ENCODE measurements around the gene SLIT1.

SLIT1 gene

GRCh38 chr10:97165499-97165898 lies 20.3 kb downstream of the SLIT1 start:
- Histone ChIP-seq H3K9ac (ENCODE audit: low read length) (no peak overlapping the region), H3K4me2 (ENCODE audit: low read depth, low read length, poor library complexity, severe bottlenecking) (no peak overlapping the region), H3K4me3 (ENCODE audit: insufficient read depth, low read length, poor library complexity, severe bottlenecking) (no peak overlapping the region), H3K79me2 (ENCODE audit: insufficient read depth, low read length) (no peaks in the 10 kb centered on the region), H3K27ac (ENCODE audit: low read depth, low read length) (no peak overlapping the region), H3K9me2 (replicated peaks; ENCODE audit: insufficient read depth, low read length) (no peaks in the 10 kb centered on the region), H4K20me1 (ENCODE audit: low read depth, low read length) (no peaks in the 10 kb centered on the region), H3F3A (ENCODE audit: insufficient read depth) (no peaks in the 10 kb centered on the region), H2AFZ (ENCODE audit: low read depth, low read length, severe bottlenecking) (no peak overlapping the region), H3K27me3 (ENCODE audit: low read length) (no peaks in the 10 kb centered on the region), H3K36me3 (ENCODE audit: low read length) (no peaks in the 10 kb centered on the region), H3K9me3 (ENCODE audit: insufficient read depth, low read length) (no peaks in the 10 kb centered on the region)
- TF ChIP-seq EZH2phosphoT487 (conservative IDR thresholded peaks at IDR 0.05; ENCODE audit: low read length) (no peak), CTCF (IDR thresholded peaks at IDR 0.05; ENCODE audit: insufficient read depth, low read length, poor library complexity, severe bottlenecking) (no peak)

DNA sequence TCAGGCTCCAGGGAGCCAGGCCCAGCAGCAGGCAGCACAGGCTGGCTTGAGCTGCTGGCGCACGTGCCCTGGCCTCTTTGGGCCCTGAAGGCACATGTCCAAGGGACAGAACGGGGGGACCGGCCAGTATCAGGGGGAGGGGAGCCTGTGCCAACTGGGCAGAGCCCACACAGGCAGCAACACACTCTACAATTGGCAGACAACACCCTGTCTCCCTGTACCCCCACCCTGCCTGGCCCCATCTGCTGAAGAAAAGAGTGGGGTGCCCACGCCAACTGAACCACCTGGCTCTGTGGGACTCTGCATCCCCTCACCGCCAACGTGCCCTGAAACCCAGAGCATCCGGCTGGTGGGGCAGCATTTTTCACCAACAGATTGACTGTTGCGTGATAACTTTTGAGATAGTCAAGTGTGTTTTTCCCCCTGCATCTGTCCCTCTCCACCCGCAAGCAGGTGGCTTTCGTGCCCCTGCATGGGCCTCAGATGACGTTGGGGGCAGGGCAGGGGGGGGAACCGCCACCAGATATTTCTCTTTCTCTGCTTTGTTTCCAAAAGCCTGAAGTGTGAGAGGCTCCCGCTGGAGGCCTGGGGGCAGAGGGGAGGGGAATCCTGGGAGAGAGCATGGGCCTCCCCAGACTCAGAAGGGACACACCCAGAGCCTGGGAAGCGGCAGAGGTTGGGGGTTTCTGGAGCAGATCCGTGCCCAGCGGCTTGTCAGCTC lies 21.8 kb downstream of the SLIT1 start:
- TF ChIP-seq EZH2phosphoT487 (conservative IDR thresholded peaks at IDR 0.05; ENCODE audit: low read length) (no peak), CTCF (IDR thresholded peaks at IDR 0.05; ENCODE audit: insufficient read depth, low read length, poor library complexity, severe bottlenecking) (no peak)
- H3K9ac ChIP-seq (ENCODE audit: low read length) = no peak overlapping the region
- H3K27ac ChIP-seq (ENCODE audit: low read depth, low read length) = no peak overlapping the region
- H3K4me3 ChIP-seq (ENCODE audit: insufficient read depth, low read length, poor library complexity, severe bottlenecking) = no peak overlapping the region
- no peaks in the 10 kb centered on the region for H3K9me3 ChIP-seq (ENCODE audit: insufficient read depth, low read length)
- H4K20me1 ChIP-seq (ENCODE audit: low read depth, low read length) = no peaks in the 10 kb centered on the region
- no peaks in the 10 kb centered on the region for H3K36me3 ChIP-seq (ENCODE audit: low read length)
- no peak overlapping the region for H3K4me2 ChIP-seq (ENCODE audit: low read depth, low read length, poor library complexity, severe bottlenecking)
- no peaks in the 10 kb centered on the region for H3K9me2 ChIP-seq (replicated peaks; ENCODE audit: insufficient read depth, low read length)
- no peaks in the 10 kb centered on the region for H3K27me3 ChIP-seq (ENCODE audit: low read length)
- H3K79me2 ChIP-seq (ENCODE audit: insufficient read depth, low read length) = no peaks in the 10 kb centered on the region
- no peaks in the 10 kb centered on the region for H3F3A ChIP-seq (ENCODE audit: insufficient read depth)
- no peak overlapping the region for H2AFZ ChIP-seq (ENCODE audit: low read depth, low read length, severe bottlenecking)

DNA sequence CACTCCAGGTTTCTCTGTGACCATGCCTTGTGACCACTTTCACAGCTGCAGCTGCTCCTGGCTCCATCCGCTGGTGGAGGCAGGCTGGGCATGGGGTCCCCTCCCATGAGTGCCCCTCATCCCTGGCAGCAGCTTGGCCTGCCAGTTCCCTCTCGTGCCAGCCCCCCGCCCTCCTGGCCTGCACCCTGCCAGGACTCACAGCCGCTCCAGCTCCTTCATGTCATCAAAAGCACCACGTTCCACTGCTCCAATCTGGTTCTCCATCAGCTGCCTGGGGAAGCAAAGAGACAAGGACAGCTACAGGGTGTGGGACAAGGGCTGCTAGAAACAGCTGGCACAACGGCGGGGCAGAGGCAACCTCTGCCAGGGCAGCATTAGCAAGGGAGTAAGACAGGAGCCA lies 22.6 kb downstream of the SLIT1 start:
- H3K9me2 ChIP-seq (replicated peaks; ENCODE audit: insufficient read depth, low read length) = no peaks in the 10 kb centered on the region
- H3K4me2 ChIP-seq (ENCODE audit: low read depth, low read length, poor library complexity, severe bottlenecking) = no peak overlapping the region
- H3K79me2 ChIP-seq (ENCODE audit: insufficient read depth, low read length) = no peaks in the 10 kb centered on the region
- H3K36me3 ChIP-seq (ENCODE audit: low read length) = no peaks in the 10 kb centered on the region
- H4K20me1 ChIP-seq (ENCODE audit: low read depth, low read length) = no peaks in the 10 kb centered on the region
- H3K27me3 ChIP-seq (ENCODE audit: low read length) = no peaks in the 10 kb centered on the region
- H3K27ac ChIP-seq (ENCODE audit: low read depth, low read length) = no peak overlapping the region
- no peaks in the 10 kb centered on the region for H3F3A ChIP-seq (ENCODE audit: insufficient read depth)
- H3K9ac ChIP-seq (ENCODE audit: low read length) = no peak overlapping the region
- TF ChIP-seq EZH2phosphoT487 (conservative IDR thresholded peaks at IDR 0.05; ENCODE audit: low read length) (no peak), CTCF (IDR thresholded peaks at IDR 0.05; ENCODE audit: insufficient read depth, low read length, poor library complexity, severe bottlenecking) (no peak)
- no peak overlapping the region for H3K4me3 ChIP-seq (ENCODE audit: insufficient read depth, low read length, poor library complexity, severe bottlenecking)
- H2AFZ ChIP-seq (ENCODE audit: low read depth, low read length, severe bottlenecking) = no peak overlapping the region
- no peaks in the 10 kb centered on the region for H3K9me3 ChIP-seq (ENCODE audit: insufficient read depth, low read length)

Data from SU-DHL-6 (cell line).